Measurements from ENCODE around the gene MID1IP1. TPM values are rescaled to one million over a fixed set of nuclear protein-coding genes. Genes with fewer than 3 reads are reported as not detected.

MID1IP1 gene
- 76.1 TPM for total RNA-seq

GRCh38 chrX:38800981-38801845, at the start of gene MID1IP1:
MID1IP1 (plus strand) TSS chrX:38801459; CDS start chrX:38804947, 3,488 bp downstream.
- intact Hi-C loops (cut with DNase I): loop anchor here (2.0 to 10.0 kb wide), 5 partner anchors 130 to 1464 kb away; partner anchors contain the start of gene BCOR
- Histone ChIP-seq H3K27ac (peak within 1 kb of the TSS; percentile 80 to 91), H3K4me3 (peak within 1 kb of the TSS; percentile 39 to 60), H3K9me3 (no peaks in the 10 kb centered on the region), H3K27me3 (no peaks in the 10 kb centered on the region), H3K4me1 (no peaks in the 10 kb centered on the region), H3K36me3 (no peaks in the 10 kb centered on the region)
- no peak for TF ChIP-seq CTCF (IDR thresholded peaks at IDR 0.05)
- DNase-seq (ENCODE audit: low spot score in 2 of 2): peak; percentile 73 to 94

GRCh38 chrX:38754102-38754790, 47.0 kb upstream of the MID1IP1 start:
- Histone ChIP-seq H3K27me3 (no peaks in the 10 kb centered on the region), H3K27ac (no peak overlapping the region), H3K4me3 (no peak overlapping the region), H3K9me3 (no peaks in the 10 kb centered on the region), H3K4me1 (no peaks in the 10 kb centered on the region), H3K36me3 (no peaks in the 10 kb centered on the region)
- DNase-seq (ENCODE audit: low spot score in 2 of 2): no peak
- TF ChIP-seq CTCF (IDR thresholded peaks at IDR 0.05): peak; percentile 48 to 67 (median 62)
- intact Hi-C loops (cut with DNase I): no loop called here

- no peak overlapping the region for H3K27ac ChIP-seq
- no peaks in the 10 kb centered on the region for H3K4me1 ChIP-seq
- intact Hi-C loops (cut with DNase I): no loop called here
- no peak for DNase-seq (ENCODE audit: low spot score in 2 of 2)
- no peak overlapping the region for H3K4me3 ChIP-seq
- no peaks in the 10 kb centered on the region for H3K9me3 ChIP-seq
- no peak for TF ChIP-seq CTCF (IDR thresholded peaks at IDR 0.05)
- no peaks in the 10 kb centered on the region for H3K36me3 ChIP-seq
- H3K27me3 ChIP-seq: no peaks in the 10 kb centered on the region
Measured at GRCh38 chrX:38754818-38755718, 46.2 kb upstream of the MID1IP1 start.

GRCh38 chrX:38760883-38761282, 40.4 kb upstream of the MID1IP1 start:
- Histone ChIP-seq H3K27me3 (no peaks in the 10 kb centered on the region), H3K27ac (no peak overlapping the region), H3K4me1 (no peaks in the 10 kb centered on the region), H3K36me3 (no peaks in the 10 kb centered on the region), H3K9me3 (no peaks in the 10 kb centered on the region), H3K4me3 (no peak overlapping the region)
- TF ChIP-seq CTCF (IDR thresholded peaks at IDR 0.05): no peak
- intact Hi-C loops (cut with DNase I): no loop called here
- DNase-seq (ENCODE audit: low spot score in 2 of 2): no peak

GRCh38 chrX:38768079-38768478, 33.2 kb upstream of the MID1IP1 start:
- H3K27me3 ChIP-seq: no peaks in the 10 kb centered on the region
- H3K27ac ChIP-seq: no peak overlapping the region
- H3K9me3 ChIP-seq: no peaks in the 10 kb centered on the region
- no peaks in the 10 kb centered on the region for H3K4me1 ChIP-seq
- no peak for DNase-seq (ENCODE audit: low spot score in 2 of 2)
- no peaks in the 10 kb centered on the region for H3K36me3 ChIP-seq
- peak in 1 of 3 experiments; percentile 46 for TF ChIP-seq CTCF (IDR thresholded peaks at IDR 0.05)
- intact Hi-C loops (cut with DNase I): loop anchor here (2.0 to 5.0 kb wide), 2 partner anchors 219 to 381 kb away; no protein-coding TSS in a partner anchor
- no peak overlapping the region for H3K4me3 ChIP-seq

All from ascending aorta (tissue), 2 donors.